Osteocyte (in vitro differentiated cells): ENCODE results near the gene PLEKHG4. TPM values are rescaled to one million over a fixed set of nuclear protein-coding genes. Genes with fewer than 3 reads are reported as not detected.
A peak's percentile ranks its signal among the peaks of the same experiment; 100 is the strongest.

Experiments used
- DNase-seq: peaks from one replicate; pipeline ENCODE4 v3.0.0; 2021; ENCODE audit warnings: mixed read lengths; ENCODE audit not compliant: unreplicated experiment; ENCODE audit errors: extremely low spot score
- H3K27ac Mint-ChIP-seq: one replicate; pipeline ENCODE4 v1.8.0; 2021; ENCODE audit warnings: mild to moderate bottlenecking, mixed read lengths; ENCODE audit not compliant: unreplicated experiment
- H3K27me3 Mint-ChIP-seq: one replicate; pipeline ENCODE4 v1.8.0; 2021; ENCODE audit warnings: mixed read lengths; ENCODE audit not compliant: unreplicated experiment
- H3K36me3 Mint-ChIP-seq: one replicate; pipeline ENCODE4 v1.8.0; 2021; ENCODE audit warnings: mixed read lengths; ENCODE audit not compliant: unreplicated experiment
- H3K4me1 Mint-ChIP-seq: one replicate; pipeline ENCODE4 v1.8.0; 2021; ENCODE audit warnings: mixed read lengths; ENCODE audit not compliant: unreplicated experiment
- H3K4me3 Mint-ChIP-seq: one replicate; pipeline ENCODE4 v1.8.0; 2021; ENCODE audit warnings: mild to moderate bottlenecking, moderate library complexity, mixed read lengths; ENCODE audit not compliant: unreplicated experiment
- H3K9me3 Mint-ChIP-seq: one replicate; pipeline ENCODE4 v1.8.0; 2021; ENCODE audit warnings: mixed read lengths; ENCODE audit not compliant: unreplicated experiment
- total RNA-seq: library from RNA; stranded (reverse); gene quantifications from 2 replicates; pipeline ENCODE4 v1.2.1, GENCODE V29; 2021
- TF ChIP-seq, protein P1 (sequence below): fragments of 200-600 bp; sonication (generic); IDR thresholded peaks from 2 replicates; pipeline ENCODE4 v1.5.0; 2021; ENCODE audit warnings: antibody characterized with exemption, mild to moderate bottlenecking, moderate library complexity

Gene PLEKHG4
- total RNA-seq, 1 donor from 2014 or later: 11.4 TPM

DNA sequence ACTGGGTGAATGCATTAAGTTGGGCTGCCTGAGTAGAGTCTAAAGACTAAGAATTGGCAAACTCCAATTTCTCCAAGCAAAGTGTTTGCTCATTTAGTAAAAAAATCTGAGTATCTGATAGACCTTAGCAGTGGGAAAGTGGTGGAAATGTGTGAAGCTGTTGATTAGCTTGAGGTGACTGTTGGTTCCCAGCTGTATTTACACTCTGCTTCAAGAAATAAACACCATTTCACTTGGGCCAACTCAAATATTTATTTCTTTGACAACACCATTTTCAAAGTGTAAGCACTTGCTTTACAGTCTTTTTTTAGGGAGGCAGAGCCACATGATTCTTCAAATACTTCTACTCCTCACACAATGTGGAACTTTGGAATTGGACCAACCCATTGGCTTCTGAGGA, 38.5 kb downstream of the PLEKHG4 start:
- Mint-ChIP-seq H3K36me3 (no peaks in the 10 kb centered on the region), H3K27ac (no peak overlapping the region), H3K9me3 (no peaks in the 10 kb centered on the region), H3K4me1 (peaks cover 23% of the 10 kb centered on the region), H3K27me3 (peaks cover 30% of the 10 kb centered on the region), H3K4me3 (no peak overlapping the region)
- TF ChIP-seq, protein P1, sequence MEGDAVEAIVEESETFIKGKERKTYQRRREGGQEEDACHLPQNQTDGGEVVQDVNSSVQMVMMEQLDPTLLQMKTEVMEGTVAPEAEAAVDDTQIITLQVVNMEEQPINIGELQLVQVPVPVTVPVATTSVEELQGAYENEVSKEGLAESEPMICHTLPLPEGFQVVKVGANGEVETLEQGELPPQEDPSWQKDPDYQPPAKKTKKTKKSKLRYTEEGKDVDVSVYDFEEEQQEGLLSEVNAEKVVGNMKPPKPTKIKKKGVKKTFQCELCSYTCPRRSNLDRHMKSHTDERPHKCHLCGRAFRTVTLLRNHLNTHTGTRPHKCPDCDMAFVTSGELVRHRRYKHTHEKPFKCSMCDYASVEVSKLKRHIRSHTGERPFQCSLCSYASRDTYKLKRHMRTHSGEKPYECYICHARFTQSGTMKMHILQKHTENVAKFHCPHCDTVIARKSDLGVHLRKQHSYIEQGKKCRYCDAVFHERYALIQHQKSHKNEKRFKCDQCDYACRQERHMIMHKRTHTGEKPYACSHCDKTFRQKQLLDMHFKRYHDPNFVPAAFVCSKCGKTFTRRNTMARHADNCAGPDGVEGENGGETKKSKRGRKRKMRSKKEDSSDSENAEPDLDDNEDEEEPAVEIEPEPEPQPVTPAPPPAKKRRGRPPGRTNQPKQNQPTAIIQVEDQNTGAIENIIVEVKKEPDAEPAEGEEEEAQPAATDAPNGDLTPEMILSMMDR: no peak
- DNase-seq: no peak

DNA sequence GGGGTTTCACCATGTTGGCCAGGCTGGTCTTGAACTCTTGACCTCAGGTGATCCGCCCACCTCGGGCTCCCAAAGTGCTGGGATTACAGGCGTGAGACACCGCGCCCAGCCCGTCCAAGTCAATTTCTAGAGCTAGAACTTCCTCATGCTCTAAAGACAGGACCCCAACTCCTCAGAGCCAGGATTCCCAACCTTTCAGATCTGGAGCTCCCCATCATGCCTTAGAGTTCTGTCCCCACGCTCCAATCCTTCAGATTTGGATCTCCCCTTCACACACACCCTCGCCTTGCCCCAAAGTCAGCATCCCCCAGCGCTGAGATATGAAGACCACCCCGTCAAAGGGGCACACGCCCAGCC, 46.8 kb downstream of the PLEKHG4 start:
- Mint-ChIP-seq H3K9me3 (no peaks in the 10 kb centered on the region), H3K27ac (no peak overlapping the region)

DNA sequence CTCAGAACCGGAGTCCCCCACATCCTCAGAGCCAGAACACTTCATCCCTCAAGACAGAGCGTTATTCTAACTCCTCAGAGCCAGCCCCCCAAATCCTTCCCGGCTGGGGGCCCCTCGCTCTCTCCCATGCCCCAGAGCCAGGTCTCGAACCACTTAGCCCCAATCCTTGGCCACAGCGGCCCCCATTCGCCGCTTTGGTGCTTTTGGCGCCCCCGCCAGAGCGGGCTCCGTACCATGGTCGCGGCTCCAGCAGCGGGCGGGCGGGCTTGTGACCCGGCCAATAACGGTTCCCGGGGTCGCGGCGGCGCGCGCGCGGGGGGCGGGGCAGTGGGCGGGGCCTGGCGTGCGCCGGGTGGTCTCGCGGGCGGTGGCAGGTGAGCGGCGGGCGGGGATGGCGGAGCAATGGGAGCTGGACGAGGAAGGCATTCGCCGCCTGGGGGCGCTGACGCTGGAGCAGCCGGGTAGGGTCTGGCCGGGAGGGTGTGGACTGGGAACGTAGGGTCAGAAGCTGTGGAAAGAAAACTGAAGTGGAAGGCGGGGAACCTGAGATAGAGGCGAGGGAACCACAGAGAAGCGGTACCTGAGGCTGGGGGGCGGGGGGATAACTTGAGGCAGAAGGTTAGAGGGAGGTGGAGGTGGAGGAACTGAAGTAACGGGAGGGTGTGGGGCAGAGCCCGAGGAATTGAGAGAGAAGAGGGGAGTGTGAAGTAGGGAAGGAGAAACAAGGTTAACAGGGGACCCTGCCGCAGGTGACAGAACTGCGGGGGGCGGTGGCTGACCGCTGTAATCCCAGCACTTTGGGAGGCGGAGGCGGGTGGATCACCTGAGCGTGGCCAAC, 47.4 kb downstream of the PLEKHG4 start, which contains the start of the genes KCTD19 and LRRC36:
TSS of gene KCTD19 (minus strand) at position 270 of the 838 bp plus-strand sequence. CDS start at position 236, 34 bp downstream.
TSS of gene LRRC36 (plus strand) at position 344 of the 838 bp plus-strand sequence. CDS start at position 392, 48 bp downstream.
- Mint-ChIP-seq H3K36me3 (no peaks in the 10 kb centered on the region), H3K4me1 (peaks cover 13% of the 10 kb centered on the region), H3K27ac (no peak within 1 kb of the TSS), H3K4me3 (peak within 1 kb of the TSS; percentile 69), H3K9me3 (no peaks in the 10 kb centered on the region), H3K27me3 (peaks cover 34% of the 10 kb centered on the region)
- DNase-seq: peak; percentile 85
- TF ChIP-seq, protein P1: peak; percentile 56

More for the DNA sequence above, 46.8 kb downstream of the PLEKHG4 start:
- H3K27me3 Mint-ChIP-seq: peaks cover 40% of the 10 kb centered on the region
- TF ChIP-seq, protein P1: no peak
- no peak for DNase-seq
- H3K4me3 Mint-ChIP-seq: peak overlapping the region; percentile 69
- peaks cover 17% of the 10 kb centered on the region for H3K4me1 Mint-ChIP-seq
- H3K36me3 Mint-ChIP-seq: no peaks in the 10 kb centered on the region

DNA sequence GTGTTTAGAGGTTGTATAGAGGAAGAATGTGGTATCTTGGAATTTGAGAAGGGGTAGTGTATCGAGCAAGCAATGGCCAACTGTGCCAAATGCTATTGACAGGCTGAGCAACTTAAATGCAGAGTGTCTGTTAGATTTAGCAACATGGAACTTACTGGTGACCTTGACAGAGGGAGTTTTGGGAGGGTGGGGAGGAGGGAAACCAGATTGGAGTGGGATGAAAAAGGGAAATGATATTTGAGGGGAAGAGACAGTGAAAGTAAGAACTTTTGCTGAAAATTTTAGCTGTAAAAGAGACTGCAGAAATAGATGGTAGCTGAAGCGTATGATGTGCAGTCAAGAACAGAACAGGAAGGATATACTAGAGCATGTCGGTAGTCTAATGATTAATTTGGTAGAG, 48.4 kb downstream of the PLEKHG4 start:
- TF ChIP-seq, protein P1: no peak
- H3K9me3 Mint-ChIP-seq: no peaks in the 10 kb centered on the region
- H3K36me3 Mint-ChIP-seq: no peaks in the 10 kb centered on the region
- H3K27ac Mint-ChIP-seq: no peak overlapping the region
- H3K4me1 Mint-ChIP-seq: peaks cover 13% of the 10 kb centered on the region
- H3K27me3 Mint-ChIP-seq: peaks cover 27% of the 10 kb centered on the region
- no peak overlapping the region for H3K4me3 Mint-ChIP-seq
- DNase-seq: no peak

DNA sequence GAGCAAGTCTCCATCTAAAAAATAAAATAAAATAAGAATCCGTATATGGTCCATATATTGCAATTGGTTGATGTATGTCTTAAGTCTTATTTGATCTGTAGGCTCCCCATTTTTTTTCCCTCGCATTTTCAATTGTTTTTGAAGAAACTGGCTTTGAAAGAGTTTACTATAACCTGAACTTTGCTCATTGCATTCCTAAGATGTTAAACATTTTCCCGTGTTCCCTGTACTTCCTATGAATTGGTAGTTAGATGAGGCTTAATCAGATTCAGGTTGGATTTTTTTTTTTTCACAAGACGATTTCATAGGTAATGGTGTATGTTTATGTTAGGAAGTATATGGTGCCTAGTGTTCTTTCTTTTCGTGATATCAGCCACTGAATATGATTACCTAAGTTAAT, 50.6 kb downstream of the PLEKHG4 start:
- H3K27ac Mint-ChIP-seq: no peak overlapping the region
- peaks cover 7% of the 10 kb centered on the region for H3K27me3 Mint-ChIP-seq
- DNase-seq: no peak
- TF ChIP-seq, protein P1: no peak
- H3K4me3 Mint-ChIP-seq: no peak overlapping the region
- no peaks in the 10 kb centered on the region for H3K9me3 Mint-ChIP-seq
- H3K4me1 Mint-ChIP-seq: peaks cover 13% of the 10 kb centered on the region
- no peaks in the 10 kb centered on the region for H3K36me3 Mint-ChIP-seq
